Sigmoid colon (tissue), 7 donors: ENCODE measurements around the gene FBP1. TPM values are rescaled to one million over a fixed set of nuclear protein-coding genes. Genes with fewer than 3 reads are reported as not detected.

Experiments used
- DNase-seq: peaks from one replicate; pipeline ENCODE4 v3.0.0-alpha.2; 2019
- H3K27ac ChIP-seq, 4 donors: fragments of 200-600 bp; sonication (generic); one replicate each; pipeline ENCODE4 v1.5.1; 2016 to 2019; ENCODE audit warnings: mild to moderate bottlenecking in 1 of 4
- H3K27me3 ChIP-seq, 3 donors: fragments of 200-600 bp; sonication (generic); one replicate each; pipeline ENCODE4 v1.5.1; 2019; ENCODE audit warnings: mild to moderate bottlenecking in 1 of 3
- H3K36me3 ChIP-seq, 4 donors: fragments of 200-600 bp; sonication (generic); one replicate each; pipeline ENCODE4 v1.5.1; 2016 to 2019
- H3K4me1 ChIP-seq, 4 donors: fragments of 200-600 bp; sonication (generic); one replicate each; pipeline ENCODE4 v1.5.1; 2017 to 2019
- H3K4me3 ChIP-seq, 4 donors: fragments of 200-600 bp; sonication (generic); one replicate each; pipeline ENCODE4 v1.5.1; 2017 to 2019; ENCODE audit warnings: mild to moderate bottlenecking in 2 of 4, moderate library complexity in 1 of 4
- H3K9me3 ChIP-seq, 4 donors: fragments of 200-600 bp in 3 of 4; sonication (generic) in 3 of 4; one replicate each; pipeline versions ENCODE4 v1.5.1 to v1.6.1; 2013 to 2019
- CTCF ChIP-seq, 4 experiments: fragments of 450-650 bp in 3 of 4; fragments of 200-600 bp in 1 of 4; IDR thresholded peaks; one replicate each; pipeline ENCODE4 v1.5.1; 2016 to 2019; ENCODE audit warnings: antibody characterized with exemption in 4 of 4, mild to moderate bottlenecking in 3 of 4, moderate library complexity in 2 of 4
- EP300 ChIP-seq, 4 donors: sonication (generic); formaldehyde crosslinking; IDR thresholded peaks; one replicate each; pipeline ENCODE4 v1.6.1; 2017; ENCODE audit warnings: antibody characterized with exemption in 4 of 4
- POLR2A ChIP-seq, 2 donors: fragments of 450-650 bp; IDR thresholded peaks; one replicate each; pipeline ENCODE4 v1.6.1; 2016; ENCODE audit warnings: antibody characterized with exemption in 2 of 2, mild to moderate bottlenecking in 2 of 2, moderate library complexity in 2 of 2
- POLR2AphosphoS5 ChIP-seq, 4 donors: sonication (generic); formaldehyde crosslinking; IDR thresholded peaks; one replicate each; pipeline ENCODE4 v1.6.1; 2017; ENCODE audit warnings: antibody characterized with exemption in 4 of 4
- WGBS, 2 donors: extraction: QIAGEN DNeasy Blood & Tissue Kit; methylation state at CpG; one replicate each; pipeline ENCODE4 v1.1.7; 2013; 5-methylcytosine and 5-hydroxymethylcytosine counted together
- intact Hi-C: fragments of 100-400 bp; cut with DNase I; formaldehyde crosslinking; loops from one replicate; pipeline ENCODE4 v1.15.1; 2023
- polyA plus RNA-seq, 3 donors: library from polyadenylated mRNA; stranded (reverse); fragments of 200-250 nt; gene quantifications; one replicate each; pipeline ENCODE4 v1.2.3, GENCODE V29; 2013
- total RNA-seq, 4 donors: library from RNA; depleted of rRNA; stranded (reverse); fragments of >200 nt; gene quantifications; one replicate each; pipeline ENCODE4 v1.1.0, GENCODE V29; 2016
- donor health status: healthy with polysubstance abuse.
- donor health status: Bipolar disorder and iron deficiency.
- donor health status: healthy.

Gene FBP1
- total and polyA plus RNA-seq, 7 donors: 2.2 to 48.8 (median 8.2) TPM

GRCh38 chr9:94563548-94563947 lies 75.8 kb downstream of the FBP1 start:
- no peak overlapping the region for H3K4me3 ChIP-seq
- H3K27ac ChIP-seq: no peak overlapping the region
- no peak for DNase-seq
- H3K9me3 ChIP-seq: no peaks in the 10 kb centered on the region
- 68 to 75% methylated on average over 2 of the region's 2 CpGs for WGBS, 2 donors
- no peaks in the 10 kb centered on the region for H3K4me1 ChIP-seq
- H3K36me3 ChIP-seq: no peaks in the 10 kb centered on the region
- H3K27me3 ChIP-seq: no peaks in the 10 kb centered on the region
- intact Hi-C loops: no loop called here
- TF ChIP-seq CTCF (IDR thresholded peaks at IDR 0.05): no peak
- TF ChIP-seq POLR2AphosphoS5 (IDR thresholded peaks at IDR 0.05): no peak
- no peak for TF ChIP-seq EP300 (IDR thresholded peaks at IDR 0.05)
- TF ChIP-seq POLR2A (IDR thresholded peaks at IDR 0.05): no peak

GRCh38 chr9:94560237-94560636 lies 79.1 kb downstream of the FBP1 start:
- DNase-seq: no peak
- Histone ChIP-seq H3K9me3 (no peaks in the 10 kb centered on the region), H3K27ac (no peak overlapping the region), H3K36me3 (no peaks in the 10 kb centered on the region), H3K27me3 (no peaks in the 10 kb centered on the region), H3K4me3 (no peak overlapping the region), H3K4me1 (no peaks in the 10 kb centered on the region)
- intact Hi-C loops: no loop called here
- WGBS, 2 donors: 92 to 93% methylated on average over 6 of the region's 6 CpGs
- TF ChIP-seq POLR2A (IDR thresholded peaks at IDR 0.05) (no peak), EP300 (IDR thresholded peaks at IDR 0.05) (no peak)

GRCh38 chr9:94557376-94557775 lies 81.9 kb downstream of the FBP1 start:
- Histone ChIP-seq H3K27me3 (no peaks in the 10 kb centered on the region), H3K9me3 (no peaks in the 10 kb centered on the region), H3K36me3 (no peaks in the 10 kb centered on the region), H3K27ac (no peak overlapping the region), H3K4me3 (no peak overlapping the region), H3K4me1 (no peaks in the 10 kb centered on the region)
- TF ChIP-seq POLR2A (IDR thresholded peaks at IDR 0.05) (no peak), CTCF (IDR thresholded peaks at IDR 0.05) (no peak), POLR2AphosphoS5 (IDR thresholded peaks at IDR 0.05) (no peak), EP300 (IDR thresholded peaks at IDR 0.05) (no peak)
- DNase-seq: no peak
- intact Hi-C loops: no loop called here
- 91% methylated on average over 4 of the region's 4 CpGs for WGBS, 2 donors

GRCh38 chr9:94554439-94555331 lies 84.6 kb downstream of the FBP1 start, which contains the start of gene PCAT7:
PCAT7 (plus strand) TSS chr9:94555083.
- Histone ChIP-seq H3K36me3 (no peaks in the 10 kb centered on the region), H3K9me3 (no peaks in the 10 kb centered on the region), H3K27ac (no peak within 1 kb of the TSS), H3K27me3 (no peaks in the 10 kb centered on the region), H3K4me1 (no peaks in the 10 kb centered on the region), H3K4me3 (no peak within 1 kb of the TSS)
- WGBS, 2 donors: 44 to 74% methylated on average over 40 of the region's 40 CpGs
- intact Hi-C loops: no loop called here
- TF ChIP-seq POLR2AphosphoS5 (IDR thresholded peaks at IDR 0.05): no peak
- TF ChIP-seq CTCF (IDR thresholded peaks at IDR 0.05): peak in 1 of 4 experiments; percentile 51
- no peak for DNase-seq

- H3K4me1 ChIP-seq: no peaks in the 10 kb centered on the region
- H3K27ac ChIP-seq: no peak overlapping the region
- H3K27me3 ChIP-seq: no peaks in the 10 kb centered on the region
- DNase-seq: no peak
- no peak overlapping the region for H3K4me3 ChIP-seq
- TF ChIP-seq POLR2AphosphoS5 (IDR thresholded peaks at IDR 0.05): no peak
- no peak for TF ChIP-seq POLR2A (IDR thresholded peaks at IDR 0.05)
- intact Hi-C loops: no loop called here
- 15 to 72% methylated on average over 16 of the region's 16 CpGs for WGBS, 2 donors
- no peaks in the 10 kb centered on the region for H3K9me3 ChIP-seq
- H3K36me3 ChIP-seq: no peaks in the 10 kb centered on the region
Measured at GRCh38 chr9:94554078-94554438, 85.3 kb downstream of the FBP1 start.

Other genes with a start within 250 kb of the FBP1 start
- gene PCAT7, start 84.4 kb downstream of the FBP1 start, total RNA-seq: not detected
- gene PCAT7, start 84.4 kb downstream of the FBP1 start, polyA plus RNA-seq: 1 to 10 TPM in 1 of 3 donors, under 1 TPM in 1, not detected in 1; 0.31 to 1.8 TPM
- not detected for gene FBP2, start 45.7 kb downstream of the FBP1 start, total RNA-seq
- under 1 TPM in 1 of 3 donors, not detected in 2; 0.04 TPM for gene FBP2, start 45.7 kb downstream of the FBP1 start, polyA plus RNA-seq
- 100 to 1,000 TPM; 184 to 490 (median 295) TPM for gene AOPEP, start 87.2 kb upstream of the FBP1 start, total RNA-seq
- gene AOPEP, start 87.2 kb upstream of the FBP1 start, polyA plus RNA-seq: 10 to 100 TPM; 28.0 to 29.4 (median 28.3) TPM